GM12878 (cell line): ENCODE results near the gene ELAVL2. TPM values are rescaled to one million over a fixed set of nuclear protein-coding genes. Genes with fewer than 3 reads are reported as not detected.

ENCODE experiments used
- GATAD2B ChIP-seq: fragments of 450-650 bp; conservative IDR thresholded peaks from 2 replicates; pipeline ENCODE4 v1.6.1; 2017; ENCODE audit warnings: low read depth, mild to moderate bottlenecking, moderate library complexity
- HCFC1 ChIP-seq: fragments of 150-350 bp; IDR thresholded peaks from 2 replicates; pipeline ENCODE4 v1.6.1; 2014; ENCODE audit warnings: low read length
- NFYB ChIP-seq: IDR thresholded peaks from 2 replicates; pipeline ENCODE4 v1.6.1; 2011; ENCODE audit warnings: low read depth, mild to moderate bottlenecking, low read length, improper control_type of control experiment, moderate library complexity; ENCODE audit not compliant: insufficient read depth
- ZNF217 ChIP-seq: fragments of 450-650 bp; IDR thresholded peaks from 2 replicates; pipeline ENCODE4 v1.6.1; 2017; ENCODE audit warnings: antibody characterized with exemption, mild to moderate bottlenecking
- ZNF274 ChIP-seq: IDR thresholded peaks from one replicate; pipeline ENCODE4 v1.8.0; 2011; ENCODE audit not compliant: insufficient read length, insufficient read depth
- ZSCAN29 ChIP-seq: fragments of 450-650 bp; IDR thresholded peaks from 2 replicates; pipeline ENCODE4 v1.6.1; 2017; ENCODE audit warnings: mild to moderate bottlenecking, moderate library complexity
- polyA plus RNA-seq, 11 experiments: library from polyadenylated mRNA; depleted of rRNA in 4 of 11; unstranded in 6 of 11; stranded (reverse) in 5 of 11; fragments of >200 nt; fragmentation: Nextera tagmentation in 4 of 11; fragmentation: Illumina TruSeq in 1 of 11; extraction: Ambion mirVana in 4 of 11; extraction: Trizol in 1 of 11; gene quantifications; 1 replicate in 1 of 11; 2 replicates in 10 of 11; pipeline versions ENCODE4 v1.2.1 to v1.2.3, GENCODE V29; 2011 to 2016; ENCODE audit warnings: inconsistent platforms in 2 of 11, missing spikeins in 2 of 11, low read depth in 1 of 11
- total RNA-seq, 4 experiments: library from RNA; depleted of rRNA in 3 of 4; stranded (reverse); fragments of >200 nt in 3 of 4; fragmentation: Illumina TruSeq in 1 of 4; extraction: Trizol in 1 of 4; gene quantifications; 2 replicates each; pipeline versions ENCODE4 v1.2.1 to v1.2.3, GENCODE V29; 2013 to 2021
- TF ChIP-seq, protein P1 (sequence below): fragments of 450-650 bp; IDR thresholded peaks from 2 replicates; pipeline ENCODE4 v1.6.1; 2016; ENCODE audit warnings: mild to moderate bottlenecking, moderate library complexity, borderline replicate concordance
- TF ChIP-seq, protein P2 (sequence below): IDR thresholded peaks from 2 replicates; pipeline ENCODE4 v1.6.1; 2011; ENCODE audit warnings: low read depth, low read length, improper control_type of control experiment, borderline replicate concordance
- TF ChIP-seq, protein P3 (sequence below): fragments of 150-350 bp; IDR thresholded peaks from 2 replicates; pipeline ENCODE4 v1.6.1; 2016; ENCODE audit warnings: low read depth, low read length

Gene ELAVL2
- total and polyA plus RNA-seq, 10 of the 15 experiments (the other 5 are each of a cell fraction or from before 2014, with no cell fraction given) = 0.24 to 2.6 (median 0.76) TPM

DNA sequence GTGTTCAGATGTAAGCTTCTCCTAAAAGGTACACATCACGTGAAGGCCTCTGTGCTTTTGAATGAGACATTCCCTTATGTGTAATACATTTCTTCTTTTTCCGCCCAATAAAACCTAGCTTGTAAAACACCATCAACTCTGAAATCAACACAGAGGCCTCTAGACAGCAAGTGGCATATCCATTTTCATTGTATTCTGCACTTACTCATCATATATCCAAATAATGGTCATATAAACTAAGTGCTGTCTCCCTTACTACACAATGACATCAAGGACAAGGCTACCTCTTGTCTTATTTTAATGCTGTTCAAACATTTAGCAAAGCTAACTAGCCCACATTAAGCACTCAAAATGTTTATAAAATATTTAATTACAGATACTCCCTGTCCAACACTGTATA, 108.5 kb downstream of the ELAVL2 start (continued):
- TF ChIP-seq, protein P1, sequence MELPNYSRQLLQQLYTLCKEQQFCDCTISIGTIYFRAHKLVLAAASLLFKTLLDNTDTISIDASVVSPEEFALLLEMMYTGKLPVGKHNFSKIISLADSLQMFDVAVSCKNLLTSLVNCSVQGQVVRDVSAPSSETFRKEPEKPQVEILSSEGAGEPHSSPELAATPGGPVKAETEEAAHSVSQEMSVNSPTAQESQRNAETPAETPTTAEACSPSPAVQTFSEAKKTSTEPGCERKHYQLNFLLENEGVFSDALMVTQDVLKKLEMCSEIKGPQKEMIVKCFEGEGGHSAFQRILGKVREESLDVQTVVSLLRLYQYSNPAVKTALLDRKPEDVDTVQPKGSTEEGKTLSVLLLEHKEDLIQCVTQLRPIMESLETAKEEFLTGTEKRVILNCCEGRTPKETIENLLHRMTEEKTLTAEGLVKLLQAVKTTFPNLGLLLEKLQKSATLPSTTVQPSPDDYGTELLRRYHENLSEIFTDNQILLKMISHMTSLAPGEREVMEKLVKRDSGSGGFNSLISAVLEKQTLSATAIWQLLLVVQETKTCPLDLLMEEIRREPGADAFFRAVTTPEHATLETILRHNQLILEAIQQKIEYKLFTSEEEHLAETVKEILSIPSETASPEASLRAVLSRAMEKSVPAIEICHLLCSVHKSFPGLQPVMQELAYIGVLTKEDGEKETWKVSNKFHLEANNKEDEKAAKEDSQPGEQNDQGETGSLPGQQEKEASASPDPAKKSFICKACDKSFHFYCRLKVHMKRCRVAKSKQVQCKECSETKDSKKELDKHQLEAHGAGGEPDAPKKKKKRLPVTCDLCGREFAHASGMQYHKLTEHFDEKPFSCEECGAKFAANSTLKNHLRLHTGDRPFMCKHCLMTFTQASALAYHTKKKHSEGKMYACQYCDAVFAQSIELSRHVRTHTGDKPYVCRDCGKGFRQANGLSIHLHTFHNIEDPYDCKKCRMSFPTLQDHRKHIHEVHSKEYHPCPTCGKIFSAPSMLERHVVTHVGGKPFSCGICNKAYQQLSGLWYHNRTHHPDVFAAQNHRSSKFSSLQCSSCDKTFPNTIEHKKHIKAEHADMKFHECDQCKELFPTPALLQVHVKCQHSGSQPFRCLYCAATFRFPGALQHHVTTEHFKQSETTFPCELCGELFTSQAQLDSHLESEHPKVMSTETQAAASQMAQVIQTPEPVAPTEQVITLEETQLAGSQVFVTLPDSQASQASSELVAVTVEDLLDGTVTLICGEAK = no peak
- no peak for TF ChIP-seq ZSCAN29
- TF ChIP-seq HCFC1 = no peak
- TF ChIP-seq ZNF274 = no peak
- TF ChIP-seq, protein P2, sequence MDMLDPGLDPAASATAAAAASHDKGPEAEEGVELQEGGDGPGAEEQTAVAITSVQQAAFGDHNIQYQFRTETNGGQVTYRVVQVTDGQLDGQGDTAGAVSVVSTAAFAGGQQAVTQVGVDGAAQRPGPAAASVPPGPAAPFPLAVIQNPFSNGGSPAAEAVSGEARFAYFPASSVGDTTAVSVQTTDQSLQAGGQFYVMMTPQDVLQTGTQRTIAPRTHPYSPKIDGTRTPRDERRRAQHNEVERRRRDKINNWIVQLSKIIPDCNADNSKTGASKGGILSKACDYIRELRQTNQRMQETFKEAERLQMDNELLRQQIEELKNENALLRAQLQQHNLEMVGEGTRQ = no peak
- TF ChIP-seq GATAD2B = no peak
- TF ChIP-seq NFYB = no peak
- TF ChIP-seq, protein P3, sequence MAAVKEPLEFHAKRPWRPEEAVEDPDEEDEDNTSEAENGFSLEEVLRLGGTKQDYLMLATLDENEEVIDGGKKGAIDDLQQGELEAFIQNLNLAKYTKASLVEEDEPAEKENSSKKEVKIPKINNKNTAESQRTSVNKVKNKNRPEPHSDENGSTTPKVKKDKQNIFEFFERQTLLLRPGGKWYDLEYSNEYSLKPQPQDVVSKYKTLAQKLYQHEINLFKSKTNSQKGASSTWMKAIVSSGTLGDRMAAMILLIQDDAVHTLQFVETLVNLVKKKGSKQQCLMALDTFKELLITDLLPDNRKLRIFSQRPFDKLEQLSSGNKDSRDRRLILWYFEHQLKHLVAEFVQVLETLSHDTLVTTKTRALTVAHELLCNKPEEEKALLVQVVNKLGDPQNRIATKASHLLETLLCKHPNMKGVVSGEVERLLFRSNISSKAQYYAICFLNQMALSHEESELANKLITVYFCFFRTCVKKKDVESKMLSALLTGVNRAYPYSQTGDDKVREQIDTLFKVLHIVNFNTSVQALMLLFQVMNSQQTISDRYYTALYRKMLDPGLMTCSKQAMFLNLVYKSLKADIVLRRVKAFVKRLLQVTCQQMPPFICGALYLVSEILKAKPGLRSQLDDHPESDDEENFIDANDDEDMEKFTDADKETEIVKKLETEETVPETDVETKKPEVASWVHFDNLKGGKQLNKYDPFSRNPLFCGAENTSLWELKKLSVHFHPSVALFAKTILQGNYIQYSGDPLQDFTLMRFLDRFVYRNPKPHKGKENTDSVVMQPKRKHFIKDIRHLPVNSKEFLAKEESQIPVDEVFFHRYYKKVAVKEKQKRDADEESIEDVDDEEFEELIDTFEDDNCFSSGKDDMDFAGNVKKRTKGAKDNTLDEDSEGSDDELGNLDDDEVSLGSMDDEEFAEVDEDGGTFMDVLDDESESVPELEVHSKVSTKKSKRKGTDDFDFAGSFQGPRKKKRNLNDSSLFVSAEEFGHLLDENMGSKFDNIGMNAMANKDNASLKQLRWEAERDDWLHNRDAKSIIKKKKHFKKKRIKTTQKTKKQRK = no peak
- no peak for TF ChIP-seq ZNF217
